AG04449 (cell line): Measurements from ENCODE around the gene MYBPH.

Source experiments
- CTCF ChIA-PET: fragments of 350-600 bp; formaldehyde crosslinking; extraction: SDS; loops from one replicate; lab custom pipeline; 2021; ENCODE audit warnings: antibody characterized with exemption; lab: Yijun Ruan, JAX
- POLR2A ChIA-PET: fragments of 400-600, 350-600 bp; formaldehyde crosslinking; extraction: SDS; loops from one replicate; lab custom pipeline; 2020; ENCODE audit warnings: antibody characterized with exemption, inconsistent platforms; lab: Yijun Ruan, JAX
- DNase-seq: peaks from one replicate; pipeline ENCODE4 v3.0.0-alpha.2; 2010; ENCODE audit warnings: low read depth, low spot score
- H3K4me3 ChIP-seq: 2 replicates; pipeline ENCODE4 v1.5.1; 2011; ENCODE audit warnings: low read depth, mild to moderate bottlenecking, control low read depth, low read length
- CTCF ChIP-seq: IDR thresholded peaks from one replicate; pipeline ENCODE4 v1.5.1; 2011; ENCODE audit warnings: mild to moderate bottlenecking, moderate library complexity, low read length, control low read depth, inconsistent platforms; ENCODE audit not compliant: insufficient read depth; ENCODE audit errors: missing control alignments

Gene MYBPH

GRCh38 chr1:203152158-203153034, 23.2 kb downstream of the MYBPH start:
- no peak for TF ChIP-seq CTCF
- CTCF ChIA-PET: interaction anchor here (0.6 to 5.5 kb wide), 12 partner anchors 8 to 119 kb away, joined by 3 to 52 read pairs (median 5); partner anchors contain the start of gene ADORA1

GRCh38 chr1:203151362-203152157, 24.1 kb downstream of the MYBPH start:
- DNase-seq: no peak
- ChIA-PET POLR2A (interaction anchor here (1.1 kb wide), 1 partner anchor 18 kb away, joined by 3 read pairs; no protein-coding TSS in a partner anchor), CTCF (interaction anchor here (0.6 to 5.5 kb wide), 9 partner anchors 9 to 70 kb away, joined by 3 to 52 read pairs (median 5); partner anchors contain the start of gene ADORA1)
- no peak overlapping the region for H3K4me3 ChIP-seq
- TF ChIP-seq CTCF: no peak

More at GRCh38 chr1:203152158-203153034, 23.2 kb downstream of the MYBPH start:
- no peak for DNase-seq
- no peak overlapping the region for H3K4me3 ChIP-seq
- POLR2A ChIA-PET: interaction anchor here (0.7 to 1.1 kb wide), 2 partner anchors 18 to 25 kb away, joined by 3 to 4 read pairs; partner anchors contain the start of gene ADORA1

- CTCF ChIA-PET: interaction anchor here (1.4 to 5.5 kb wide), 7 partner anchors 8 to 71 kb away, joined by 4 to 52 read pairs (median 8); partner anchors contain the start of genes ADORA1 and MYBPH
- TF ChIP-seq CTCF: no peak
- H3K4me3 ChIP-seq: no peak overlapping the region
- POLR2A ChIA-PET: no interaction called here
- DNase-seq: no peak
Observed at GRCh38 chr1:203150511-203151297, 24.9 kb downstream of the MYBPH start.

- ChIA-PET POLR2A (no interaction called here), CTCF (interaction anchor here (2.3 to 4.5 kb wide), 2 partner anchors 24 to 31 kb away, joined by 10 to 31 read pairs; partner anchors contain the start of gene MYBPH)
- no peak for TF ChIP-seq CTCF
- no peak for DNase-seq
- H3K4me3 ChIP-seq: no peak overlapping the region
Observed at GRCh38 chr1:203149188-203149840, 26.3 kb downstream of the MYBPH start.

GRCh38 chr1:203148579-203148978, 27.0 kb downstream of the MYBPH start:
- POLR2A ChIA-PET: no interaction called here
- no peak overlapping the region for H3K4me3 ChIP-seq
- no peak for DNase-seq
- TF ChIP-seq CTCF: no peak
- CTCF ChIA-PET: interaction anchor here (1.2 to 4.5 kb wide), 6 partner anchors 12 to 119 kb away, joined by 3 to 31 read pairs (median 10); partner anchors contain the start of genes ADORA1 and MYBPH
